ENCODE measurements around the gene RCOR2. TPM values are rescaled to one million over a fixed set of nuclear protein-coding genes. Genes with fewer than 3 reads are reported as not detected.
A peak's percentile ranks its signal among the peaks of the same experiment; 100 is the strongest.
"Not testable (repeated sequence)": the region's sequence is repeated elsewhere in the genome, so short reads cannot be mapped to it uniquely, and the experiment has no call there.

The RCOR2 gene
- total RNA-seq, 5 donors from 2014 or later (not counting 1 experiment from before 2014, with no cell fraction given): 0.09 to 0.26 (median 0.10) TPM; not detected in 2

DNA sequence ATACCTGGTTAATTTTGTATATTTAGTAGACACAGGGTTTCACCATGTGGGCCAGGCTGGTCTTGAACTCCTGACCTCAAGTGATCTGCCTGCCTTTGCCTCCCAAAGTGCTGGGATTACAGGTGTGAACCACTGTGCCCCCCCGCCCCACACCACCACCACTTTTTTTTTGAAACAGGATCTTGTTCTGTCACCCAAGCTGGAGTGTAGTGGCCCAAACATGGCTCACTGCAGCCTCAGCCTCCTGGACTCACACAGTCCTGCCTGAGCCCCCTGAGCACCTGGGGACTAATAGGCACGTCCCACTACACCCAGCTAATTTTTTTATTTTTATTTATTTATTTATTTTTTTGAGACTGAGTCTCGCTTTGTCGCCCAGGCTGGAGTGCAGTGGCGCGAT lies 53.3 kb downstream of the RCOR2 start:
- peaks cover 0 to 21% of the 10 kb centered on the region in 2 donors for H3K36me3 ChIP-seq (ENCODE audit: control insufficient read depth in 2 of 2, extremely low read depth in 1 of 2, insufficient read depth in 1 of 2, low read length in 1 of 2)
- ATAC-seq (replicated peaks in 1 of 4); H3K4me3 Mint-ChIP-seq; H3K27ac ChIP-seq (ENCODE audit: low read length); H3K27me3 ChIP-seq (replicated peaks in 1 of 2; ENCODE audit: control insufficient read depth in 2 of 2, extremely low read depth in 1 of 2, insufficient read depth in 2 of 2, low read length in 1 of 2); H3K27me3 Mint-ChIP-seq; DNase-seq; POLR2A ChIA-PET; H3K4me3 ChIP-seq (ENCODE audit: control insufficient read depth in 1 of 2, extremely low read depth in 1 of 2, low read length in 1 of 2); H3K9me3 ChIP-seq; H3K9me3 Mint-ChIP-seq: not testable (repeated sequence)
- peaks cover 60 to 73% (median 61%) of the 10 kb centered on the region in 3 donors for H3K4me1 Mint-ChIP-seq
- peak overlapping the region; percentile 58 to 66 for H3K27ac Mint-ChIP-seq
- peaks cover 19% of the 10 kb centered on the region for H3K36me3 Mint-ChIP-seq
- CTCF ChIA-PET: interaction anchor here in 1 of 2 donors (1.1 kb wide), 1 partner anchor 19 kb away, joined by 4 read pairs; no protein-coding TSS in a partner anchor
- peaks cover 49 to 62% of the 10 kb centered on the region in 2 experiments for H3K4me1 ChIP-seq (ENCODE audit: control insufficient read depth in 1 of 2, extremely low read depth in 1 of 2, insufficient read depth in 2 of 2, low read length in 2 of 2)
- WGBS (ENCODE audit: insufficient coverage): no CpG with 5 or more reads among the region's 6 CpGs

DNA sequence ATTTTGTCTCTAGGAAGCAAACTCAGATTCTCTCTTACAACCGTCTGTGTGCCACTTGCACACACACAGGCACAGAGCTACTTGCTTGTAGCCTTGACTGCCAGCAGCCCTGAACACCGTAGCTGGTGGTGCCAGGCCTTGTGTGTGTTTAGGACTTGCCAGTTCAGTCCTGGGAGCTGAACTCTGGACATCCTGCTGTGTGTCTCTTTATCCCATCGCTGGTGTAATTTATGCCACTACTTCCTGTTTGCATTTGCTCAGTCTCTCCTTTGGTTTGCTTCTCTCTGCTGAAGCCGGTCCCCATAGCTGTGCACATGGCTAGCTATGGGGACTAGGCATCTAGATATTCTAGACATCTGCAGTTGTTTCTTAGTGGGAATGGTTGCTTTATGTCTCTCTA lies 54.0 kb downstream of the RCOR2 start:
- Histone ChIP-seq H3K4me3 (ENCODE audit: control insufficient read depth in 1 of 2, extremely low read depth in 1 of 2, low read length in 1 of 2) (peak overlapping the region in 1 of 2 donors; percentile 15), H3K27me3 (replicated peaks in 1 of 2; ENCODE audit: control insufficient read depth in 2 of 2, extremely low read depth in 1 of 2, insufficient read depth in 2 of 2, low read length in 1 of 2) (no peaks in the 10 kb centered on the region), H3K27ac (ENCODE audit: low read length) (peak overlapping the region; percentile 58), H3K9me3 (no peaks in the 10 kb centered on the region), H3K36me3 (ENCODE audit: control insufficient read depth in 2 of 2, extremely low read depth in 1 of 2, insufficient read depth in 1 of 2, low read length in 1 of 2) (peaks cover 0 to 21% of the 10 kb centered on the region in 2 donors), H3K4me1 (ENCODE audit: control insufficient read depth in 1 of 2, extremely low read depth in 1 of 2, insufficient read depth in 2 of 2, low read length in 2 of 2) (peaks cover 44 to 61% of the 10 kb centered on the region in 2 experiments)
- POLR2A ChIA-PET: no interaction called here
- DNase-seq: peak in 1 of 35 experiments; percentile 40
- 0% methylated on average over 1 of the region's 4 CpGs for WGBS (ENCODE audit: insufficient coverage)
- Mint-ChIP-seq H3K4me1 (peaks cover 56 to 71% (median 61%) of the 10 kb centered on the region in 3 donors), H3K27me3 (no peaks in the 10 kb centered on the region), H3K36me3 (peaks cover 19% of the 10 kb centered on the region), H3K4me3 (peak overlapping the region in 2 of 3 donors; percentile 7 to 12), H3K27ac (peak overlapping the region; percentile 92 to 93), H3K9me3 (no peaks in the 10 kb centered on the region)
- peak; percentile 58 to 66 (median 64) for ATAC-seq (replicated peaks in 1 of 4)
- CTCF ChIA-PET: interaction anchor here in 1 of 2 donors (0.5 to 1.1 kb wide), 4 partner anchors 12 to 1905 kb away, joined by 3 to 6 read pairs (median 4); no protein-coding TSS in a partner anchor

Other genes with a start within 250 kb of the RCOR2 start
- 10 to 100 TPM; 27.4 to 43.7 (median 37.6) TPM for gene ATL3, start 245.8 kb downstream of the RCOR2 start, total RNA-seq
- 10 to 100 TPM; 25.0 to 39.7 (median 34.9) TPM for gene RTN3, start 235.7 kb downstream of the RCOR2 start, total RNA-seq
- gene ZFTA, start 148.4 kb downstream of the RCOR2 start, total RNA-seq: 1 to 10 TPM; 2.8 to 8.3 (median 4.0) TPM
- gene SPINDOC, start 103.7 kb downstream of the RCOR2 start, total RNA-seq: 10 to 100 TPM in 3 of 5 donors, 1 to 10 TPM in 2; 8.1 to 16.1 (median 15.3) TPM
- gene MARK2, start 78.1 kb downstream of the RCOR2 start, total RNA-seq: 10 to 100 TPM; 57.4 to 67.2 (median 64.0) TPM
- 10 to 100 TPM; 19.0 to 27.5 (median 23.5) TPM for gene NAA40, start 21.8 kb upstream of the RCOR2 start, total RNA-seq
- gene COX8A, start 57.5 kb upstream of the RCOR2 start, total RNA-seq: 100 to 1,000 TPM; 108 to 152 (median 125) TPM
- 10 to 100 TPM; 63.1 to 76.7 (median 67.2) TPM for gene OTUB1, start 69.3 kb upstream of the RCOR2 start, total RNA-seq
- gene FLRT1, start 118.8 kb upstream of the RCOR2 start, total RNA-seq: not detected
- 10 to 100 TPM in 3 of 5 donors, 1 to 10 TPM in 2; 6.0 to 14.8 (median 10.4) TPM for gene MACROD1, start 248.9 kb upstream of the RCOR2 start, total RNA-seq